KMS-11 (cell line): ENCODE data around the gene THPO.

Experiments used
- H2AFZ ChIP-seq: fragments of 200-600 bp; sonication (generic); 2 replicates; pipeline ENCODE4 v1.6.1; 2016; ENCODE audit warnings: antibody characterized with exemption, mixed run types, low read depth
- H3K27ac ChIP-seq: fragments of 200-600 bp; sonication (generic); 2 replicates; pipeline ENCODE4 v1.6.1; 2016; ENCODE audit warnings: mild to moderate bottlenecking, mixed run types
- H3K27me3 ChIP-seq: fragments of 200-600 bp; sonication (generic); 2 replicates; pipeline ENCODE4 v1.6.1; 2017; ENCODE audit warnings: mild to moderate bottlenecking, low read depth, mixed run types, moderate library complexity; ENCODE audit not compliant: insufficient read depth
- H3K36me3 ChIP-seq: fragments of 200-600 bp; sonication (generic); 2 replicates; pipeline ENCODE4 v1.6.1; 2017; ENCODE audit warnings: mild to moderate bottlenecking, mixed run types; ENCODE audit not compliant: insufficient read depth
- H3K4me1 ChIP-seq: fragments of 200-600 bp; sonication (generic); 2 replicates; pipeline ENCODE4 v1.6.1; 2016; ENCODE audit warnings: mild to moderate bottlenecking, low read depth, mixed run types; ENCODE audit not compliant: poor library complexity, severe bottlenecking
- H3K4me2 ChIP-seq: fragments of 200-600 bp; sonication (generic); 2 replicates; pipeline ENCODE4 v1.7.0; 2016; ENCODE audit warnings: mild to moderate bottlenecking, mixed run types
- H3K4me3 ChIP-seq: fragments of 200-600 bp; sonication (generic); IDR thresholded peaks from 2 replicates; pipeline ENCODE4 v1.6.1; 2017; ENCODE audit warnings: low read depth, low read length, mixed read lengths; ENCODE audit not compliant: insufficient read depth
- H3K79me2 ChIP-seq: fragments of 200-600 bp; sonication (generic); 2 replicates; pipeline ENCODE4 v1.6.1; 2016; ENCODE audit warnings: low read depth, mixed run types; ENCODE audit not compliant: insufficient read depth
- H3K9ac ChIP-seq: fragments of 200-600 bp; sonication (generic); 2 replicates; pipeline ENCODE4 v1.6.1; 2016; ENCODE audit warnings: mild to moderate bottlenecking, mixed run types
- H4K20me1 ChIP-seq: fragments of 200-600 bp; sonication (generic); 2 replicates; pipeline ENCODE4 v1.6.1; 2016; ENCODE audit warnings: mild to moderate bottlenecking, mixed run types; ENCODE audit not compliant: insufficient read depth
- CTCF ChIP-seq: fragments of 200-600 bp; sonication (generic); conservative IDR thresholded peaks from 2 replicates; pipeline ENCODE4 v1.6.1; 2017; ENCODE audit warnings: low read depth, mild to moderate bottlenecking, antibody characterized with exemption, low read length, moderate library complexity, mixed read lengths

The THPO gene

GRCh38 chr3:184325269-184325668 is 52.7 kb downstream of the THPO start:
- H3K79me2 ChIP-seq = peaks cover 64% of the 10 kb centered on the region
- H3K36me3 ChIP-seq = peaks cover 81% of the 10 kb centered on the region; the same call in 1 of the 2 replicates
- no peak overlapping the region for H2AFZ ChIP-seq
- H3K27me3 ChIP-seq = no peaks in the 10 kb centered on the region; the same call in 1 of the 2 replicates
- H3K4me1 ChIP-seq = peaks cover 7% of the 10 kb centered on the region
- H3K27ac ChIP-seq = no peak overlapping the region
- TF ChIP-seq CTCF = no peak
- peaks cover 16% of the 10 kb centered on the region for H4K20me1 ChIP-seq
- no peak overlapping the region for H3K4me2 ChIP-seq
- no peak overlapping the region for H3K4me3 ChIP-seq
- H3K9ac ChIP-seq = no peak overlapping the region

- H4K20me1 ChIP-seq = peaks cover 22% of the 10 kb centered on the region
- H3K27ac ChIP-seq = no peak overlapping the region
- H2AFZ ChIP-seq = no peak overlapping the region
- H3K4me3 ChIP-seq = no peak overlapping the region
- H3K27me3 ChIP-seq = no peaks in the 10 kb centered on the region; the same call in 1 of the 2 replicates
- peaks cover 71% of the 10 kb centered on the region; the same call in 1 of the 2 replicates for H3K36me3 ChIP-seq
- no peak overlapping the region for H3K4me2 ChIP-seq
- no peak for TF ChIP-seq CTCF
- H3K79me2 ChIP-seq = peaks cover 70% of the 10 kb centered on the region
- H3K9ac ChIP-seq = no peak overlapping the region
- peaks cover 21% of the 10 kb centered on the region for H3K4me1 ChIP-seq
These were observed 54.3 kb downstream of the THPO start for GRCh38 chr3:184323696-184324095.

DNA sequence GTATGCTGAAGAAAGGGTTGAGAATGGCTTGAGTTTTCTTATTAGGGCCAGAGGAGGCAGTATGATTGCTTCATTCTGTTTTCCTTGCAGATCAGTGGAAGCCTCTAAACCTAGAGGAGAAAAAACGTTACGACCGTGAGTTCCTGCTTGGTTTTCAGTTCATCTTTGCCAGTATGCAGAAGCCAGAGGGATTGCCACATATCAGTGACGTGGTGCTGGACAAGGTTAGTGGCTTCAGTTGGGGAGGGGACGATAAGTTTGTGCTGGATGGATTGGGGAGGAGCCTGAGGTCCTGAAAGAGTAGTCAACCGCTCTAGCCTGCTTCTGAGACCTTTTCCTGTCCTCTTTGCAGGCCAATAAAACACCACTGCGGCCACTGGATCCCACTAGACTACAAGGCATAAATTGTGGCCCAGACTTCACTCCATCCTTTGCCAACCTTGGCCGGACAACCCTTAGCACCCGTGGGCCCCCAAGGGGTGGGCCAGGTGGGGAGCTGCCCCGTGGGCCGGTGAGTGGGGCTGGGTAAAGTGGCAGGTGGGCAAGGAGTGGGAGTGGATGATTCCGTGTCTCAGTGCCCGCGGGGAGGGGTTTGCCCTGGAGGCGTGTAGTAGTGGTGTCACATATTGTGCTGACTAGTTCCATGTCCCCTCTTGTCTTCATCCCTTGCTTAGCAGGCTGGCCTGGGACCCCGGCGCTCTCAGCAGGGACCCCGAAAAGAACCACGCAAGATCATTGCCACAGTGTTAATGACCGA is 55.1 kb downstream of the THPO start:
- H3K9ac ChIP-seq = no peak overlapping the region
- H3K4me3 ChIP-seq = no peak overlapping the region
- no peak for TF ChIP-seq CTCF
- no peaks in the 10 kb centered on the region; the same call in 1 of the 2 replicates for H3K27me3 ChIP-seq
- no peak overlapping the region for H3K27ac ChIP-seq
- H3K79me2 ChIP-seq = peaks cover 78% of the 10 kb centered on the region
- peaks cover 66% of the 10 kb centered on the region; the same call in 1 of the 2 replicates for H3K36me3 ChIP-seq
- H3K4me2 ChIP-seq = no peak overlapping the region
- peaks cover 28% of the 10 kb centered on the region for H4K20me1 ChIP-seq
- peaks cover 29% of the 10 kb centered on the region for H3K4me1 ChIP-seq
- H2AFZ ChIP-seq = no peak overlapping the region
